ENCODE data around the gene CMTR1. TPM values are rescaled to one million over a fixed set of nuclear protein-coding genes. Genes with fewer than 3 reads are reported as not detected.

The CMTR1 gene
- polyA plus RNA-seq, 1 experiment, result 25.1 TPM

DNA sequence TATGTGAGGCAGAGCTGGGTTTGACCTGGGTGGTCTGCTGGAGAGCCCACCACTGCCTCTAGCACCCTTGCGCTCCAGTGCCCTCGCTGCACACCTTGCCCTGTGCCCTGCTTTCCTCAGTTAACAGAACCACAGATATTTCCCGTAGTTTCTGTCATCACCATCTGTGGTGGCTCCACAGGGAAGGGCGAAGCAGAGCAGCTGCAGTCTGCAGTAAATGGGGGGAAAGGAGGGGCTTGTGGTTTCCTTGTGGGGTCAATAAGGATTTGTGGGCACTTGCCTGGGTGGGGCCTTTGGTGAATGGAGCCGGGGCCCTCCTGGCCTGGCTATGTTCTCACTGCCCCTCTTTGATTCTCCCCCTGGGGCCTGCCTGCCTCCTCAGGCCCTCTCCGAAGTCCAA, 87.9 kb downstream of the CMTR1 start:
- no peak for DNase-seq (ENCODE audit: low read depth, low spot score)
- Histone ChIP-seq H3K27ac (ENCODE audit: low read depth, low read length) (no peak overlapping the region), H3K4me3 (ENCODE audit: low read depth, low read length) (no peak overlapping the region), H3K27me3 (ENCODE audit: control insufficient read depth, insufficient read depth, low read length) (peaks cover 35% of the 10 kb centered on the region), H3K9me3 (ENCODE audit: control insufficient read depth, insufficient read depth, low read length) (no peaks in the 10 kb centered on the region)
- POLR2A ChIA-PET, result no interaction called here
- CTCF ChIA-PET, result no interaction called here
- TF ChIP-seq, protein P1, sequence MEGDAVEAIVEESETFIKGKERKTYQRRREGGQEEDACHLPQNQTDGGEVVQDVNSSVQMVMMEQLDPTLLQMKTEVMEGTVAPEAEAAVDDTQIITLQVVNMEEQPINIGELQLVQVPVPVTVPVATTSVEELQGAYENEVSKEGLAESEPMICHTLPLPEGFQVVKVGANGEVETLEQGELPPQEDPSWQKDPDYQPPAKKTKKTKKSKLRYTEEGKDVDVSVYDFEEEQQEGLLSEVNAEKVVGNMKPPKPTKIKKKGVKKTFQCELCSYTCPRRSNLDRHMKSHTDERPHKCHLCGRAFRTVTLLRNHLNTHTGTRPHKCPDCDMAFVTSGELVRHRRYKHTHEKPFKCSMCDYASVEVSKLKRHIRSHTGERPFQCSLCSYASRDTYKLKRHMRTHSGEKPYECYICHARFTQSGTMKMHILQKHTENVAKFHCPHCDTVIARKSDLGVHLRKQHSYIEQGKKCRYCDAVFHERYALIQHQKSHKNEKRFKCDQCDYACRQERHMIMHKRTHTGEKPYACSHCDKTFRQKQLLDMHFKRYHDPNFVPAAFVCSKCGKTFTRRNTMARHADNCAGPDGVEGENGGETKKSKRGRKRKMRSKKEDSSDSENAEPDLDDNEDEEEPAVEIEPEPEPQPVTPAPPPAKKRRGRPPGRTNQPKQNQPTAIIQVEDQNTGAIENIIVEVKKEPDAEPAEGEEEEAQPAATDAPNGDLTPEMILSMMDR (IDR thresholded peaks at IDR 0.05; ENCODE audit: low read depth, low read length), result no peak

DNA sequence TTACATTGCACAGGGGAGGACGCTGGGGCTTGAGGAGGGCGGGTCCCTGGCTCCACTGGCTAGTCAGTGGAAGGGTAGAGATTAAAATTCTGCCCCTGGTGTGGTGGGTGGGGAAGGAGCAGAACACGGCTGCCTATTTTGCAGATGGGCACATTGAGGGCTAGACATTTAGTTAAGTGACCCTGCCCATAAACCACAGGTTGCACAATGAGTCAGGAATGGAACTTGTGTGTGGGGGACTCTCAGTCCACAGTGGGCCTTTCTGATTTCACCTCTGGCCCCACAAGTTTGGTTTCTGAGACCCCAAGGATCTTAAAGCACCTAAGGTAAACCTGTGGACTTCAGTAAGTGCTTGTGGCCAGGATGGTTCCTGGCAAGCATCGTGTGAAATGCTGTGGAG, 88.7 kb downstream of the CMTR1 start:
- H3K4me3 ChIP-seq (ENCODE audit: low read depth, low read length), result no peak overlapping the region
- CTCF ChIA-PET, result no interaction called here
- no peaks in the 10 kb centered on the region for H3K9me3 ChIP-seq (ENCODE audit: control insufficient read depth, insufficient read depth, low read length)
- H3K27me3 ChIP-seq (ENCODE audit: control insufficient read depth, insufficient read depth, low read length), result peaks cover 35% of the 10 kb centered on the region
- POLR2A ChIA-PET, result no interaction called here
- H3K27ac ChIP-seq (ENCODE audit: low read depth, low read length), result no peak overlapping the region
- TF ChIP-seq, protein P1 (IDR thresholded peaks at IDR 0.05; ENCODE audit: low read depth, low read length), result no peak
- DNase-seq (ENCODE audit: low read depth, low spot score), result no peak

DNA sequence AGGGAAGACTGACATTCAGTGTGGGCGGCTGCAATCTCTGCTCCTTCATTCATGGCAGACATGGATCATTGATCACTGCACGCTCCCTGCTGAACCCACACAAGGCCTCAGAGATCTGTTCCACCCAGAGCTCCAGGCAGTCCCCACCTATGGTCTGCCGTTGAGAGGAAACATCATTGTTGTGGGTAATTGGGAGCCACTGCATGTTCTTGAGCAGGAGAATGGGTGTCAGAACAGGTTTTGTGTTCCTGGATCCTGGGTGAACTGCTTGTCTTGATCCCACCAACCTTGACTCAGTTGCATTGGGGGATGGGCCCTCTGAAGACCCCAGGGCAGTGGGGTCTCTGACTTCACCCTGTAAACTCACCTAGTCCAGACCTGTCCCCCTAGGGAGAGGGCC, 89.8 kb downstream of the CMTR1 start:
- ChIA-PET POLR2A (no interaction called here), CTCF (no interaction called here)
- H3K4me3 ChIP-seq (ENCODE audit: low read depth, low read length), result no peak overlapping the region
- H3K27me3 ChIP-seq (ENCODE audit: control insufficient read depth, insufficient read depth, low read length), result peaks cover 37% of the 10 kb centered on the region
- no peak overlapping the region for H3K27ac ChIP-seq (ENCODE audit: low read depth, low read length)
- H3K9me3 ChIP-seq (ENCODE audit: control insufficient read depth, insufficient read depth, low read length), result no peaks in the 10 kb centered on the region
- TF ChIP-seq, protein P1 (IDR thresholded peaks at IDR 0.05; ENCODE audit: low read depth, low read length), result no peak
- no peak for DNase-seq (ENCODE audit: low read depth, low spot score)

DNA sequence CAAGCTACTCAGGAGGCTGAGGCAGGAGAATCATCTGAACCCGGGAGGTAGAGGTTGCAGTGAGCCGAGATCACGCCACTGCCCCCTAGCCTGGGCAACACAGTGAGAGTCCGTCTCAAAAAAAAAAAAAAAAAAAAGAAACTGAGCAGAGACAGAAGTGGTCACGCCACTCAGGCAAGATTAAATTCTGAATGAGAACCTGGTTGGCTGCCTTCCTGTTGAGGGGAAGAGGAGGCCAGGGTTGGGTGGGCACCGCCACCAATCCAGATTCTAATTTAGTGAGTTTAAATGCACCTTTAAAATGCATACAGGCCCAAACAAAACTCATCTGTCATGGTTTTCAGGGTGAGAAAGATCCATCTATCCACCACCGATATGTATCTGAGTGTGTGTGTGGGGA, 90.4 kb downstream of the CMTR1 start:
- Histone ChIP-seq H3K9me3 (ENCODE audit: control insufficient read depth, insufficient read depth, low read length) (no peaks in the 10 kb centered on the region), H3K27me3 (ENCODE audit: control insufficient read depth, insufficient read depth, low read length) (peaks cover 36% of the 10 kb centered on the region), H3K27ac (ENCODE audit: low read depth, low read length) (no peak overlapping the region), H3K4me3 (ENCODE audit: low read depth, low read length) (no peak overlapping the region)
- ChIA-PET CTCF (no interaction called here), POLR2A (no interaction called here)
- TF ChIP-seq, protein P1 (IDR thresholded peaks at IDR 0.05; ENCODE audit: low read depth, low read length), result no peak
- DNase-seq (ENCODE audit: low read depth, low spot score), result no peak

DNA sequence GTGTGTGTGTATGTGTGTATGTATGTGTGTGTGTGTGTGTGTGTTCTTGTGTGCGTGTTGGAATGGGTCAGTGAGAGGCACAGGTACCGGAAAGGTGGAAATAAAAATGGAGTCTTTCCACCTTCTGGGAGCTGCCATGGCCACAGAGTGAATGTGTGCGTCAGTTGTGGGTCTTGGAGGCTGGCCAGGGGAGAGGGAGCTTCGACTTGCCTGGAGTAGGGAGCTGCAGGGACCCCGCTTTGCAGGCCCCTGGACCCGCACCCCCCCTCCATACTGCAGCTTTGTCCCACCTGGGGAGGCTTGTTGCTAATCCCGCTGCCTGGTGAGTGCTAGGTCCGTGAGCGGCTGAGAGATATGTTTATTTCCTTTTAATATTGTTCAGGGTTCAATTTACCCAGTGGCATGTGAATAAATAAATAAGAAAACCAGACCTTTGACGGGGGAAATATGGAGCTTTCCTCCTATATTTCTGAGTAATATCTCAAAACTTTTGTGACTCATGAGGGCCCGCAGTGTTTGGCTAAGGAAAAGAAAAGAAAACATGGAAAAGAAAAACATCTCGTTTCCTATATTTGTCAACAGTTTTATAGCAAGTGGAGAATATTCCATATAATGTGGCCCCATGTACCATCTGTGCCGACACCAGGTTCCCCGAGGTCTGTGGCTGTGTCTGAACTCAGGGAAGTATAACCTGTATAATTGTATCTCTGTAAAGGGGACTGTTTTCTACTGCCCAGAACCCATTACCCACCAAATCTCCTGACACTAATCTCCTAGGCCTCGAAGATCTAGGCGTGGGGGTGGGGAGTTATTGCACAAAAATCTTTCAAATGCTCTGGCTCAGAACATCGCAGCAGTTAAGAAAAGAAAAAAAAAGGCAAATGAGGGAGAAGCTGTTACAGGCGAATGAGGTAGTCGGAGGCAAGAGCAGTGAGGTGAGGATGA, 91.3 kb downstream of the CMTR1 start:
- DNase-seq (ENCODE audit: low read depth, low spot score), result peak; percentile 4
- ChIA-PET POLR2A (interaction anchor here (0.7 kb wide), 1 partner anchor 13 kb away, joined by 5 read pairs; no protein-coding TSS in a partner anchor), CTCF (interaction anchor here (0.9 kb wide), 1 partner anchor 12 kb away, joined by 6 read pairs; no protein-coding TSS in a partner anchor)
- TF ChIP-seq, protein P1 (IDR thresholded peaks at IDR 0.05; ENCODE audit: low read depth, low read length), result no peak
- Histone ChIP-seq H3K27ac (ENCODE audit: low read depth, low read length) (no peak overlapping the region), H3K9me3 (ENCODE audit: control insufficient read depth, insufficient read depth, low read length) (no peaks in the 10 kb centered on the region), H3K27me3 (ENCODE audit: control insufficient read depth, insufficient read depth, low read length) (peaks cover 37% of the 10 kb centered on the region), H3K4me3 (ENCODE audit: low read depth, low read length) (no peak overlapping the region)

Measured in AG04450 (cell line).